A549 (cell line): ENCODE results near the gene NUP62. TPM values are rescaled to one million over a fixed set of nuclear protein-coding genes. Genes with fewer than 3 reads are reported as not detected.
A peak's percentile ranks its signal among the peaks of the same experiment; 100 is the strongest.
"Not testable (repeated sequence)": the region's sequence is repeated elsewhere in the genome, so short reads cannot be mapped to it uniquely, and the experiment has no call there.

Experiments used
- ATAC-seq, 2 experiments: fragments of 200-7000 bp in 1 of 2; fragments of >200 bp in 1 of 2; cut with Nextera tagmentation in 1 of 2; cut with Tn5 transposase in 1 of 2; 3 replicates each; pipeline versions ENCODE4 v1.8.0 to v1.9.1; 2018 to 2020; ENCODE audit warnings: mild to moderate bottlenecking in 1 of 2, moderate library complexity in 1 of 2
- CTCF ChIA-PET: fragments of 300-600 bp; sonication (Branson Sonifier 250); formaldehyde crosslinking; extraction: SDS; loops from one replicate; lab custom pipeline; 2021; ENCODE audit warnings: antibody characterized with exemption, inconsistent platforms; lab: Yijun Ruan, JAX
- POLR2A ChIA-PET: fragments of 350-600 bp; formaldehyde crosslinking; extraction: SDS; loops from one replicate; lab custom pipeline; 2021; ENCODE audit warnings: antibody characterized with exemption, inconsistent platforms; lab: Yijun Ruan, JAX
- DNase-seq, 2 experiments: peaks; one replicate each; pipeline versions ENCODE4 v3.0.0 to v3.0.0-alpha.2; 2011 to 2016; ENCODE audit warnings: low read depth in 1 of 2, low spot score in 1 of 2
- FAIRE-seq: peaks from 2 replicates; lab custom pipeline; 2011; peaks lifted over from hg19 to GRCh38; lab: Jason Lieb, UNC
- H3K27ac ChIP-seq, 2 experiments: fragments of >200 bp; sonication (Bioruptor Twin); formaldehyde crosslinking; 3 replicates each; pipeline ENCODE4 v1.5.1; 2016 to 2017
- H3K4me1 ChIP-seq: fragments of >200 bp; sonication (Bioruptor Twin); formaldehyde crosslinking; 3 replicates; pipeline ENCODE4 v1.6.1; 2016
- H3K4me2 ChIP-seq: fragments of >200 bp; sonication (Bioruptor Twin); formaldehyde crosslinking; 3 replicates; pipeline ENCODE4 v1.6.1; 2016
- H3K4me3 ChIP-seq: fragments of >200 bp; sonication (Bioruptor Twin); formaldehyde crosslinking; 3 replicates; pipeline ENCODE4 v1.5.1; 2016
- H3K9me3 ChIP-seq: fragments of >200 bp; sonication (Bioruptor Twin); formaldehyde crosslinking; 3 replicates; pipeline ENCODE4 v1.6.1; 2016
- BCL3 ChIP-seq: fragments of >200 bp; sonication (Bioruptor Twin); formaldehyde crosslinking; IDR thresholded peaks from 3 replicates; pipeline ENCODE4 v1.6.1; 2016
- BHLHE40 ChIP-seq: IDR thresholded peaks from 2 replicates; pipeline ENCODE4 v1.6.1; 2012; ENCODE audit warnings: low read depth, low read length, inconsistent platforms
- CEBPB ChIP-seq, 2 experiments: fragments of >200 bp in 1 of 2; sonication (Bioruptor Twin) in 1 of 2; formaldehyde crosslinking in 1 of 2; IDR thresholded peaks; 2 replicates each; pipeline ENCODE4 v1.6.1; 2012 to 2016
- CTCF ChIP-seq: fragments of >200 bp; sonication (Bioruptor Twin); formaldehyde crosslinking; IDR thresholded peaks from 3 replicates; pipeline ENCODE4 v1.5.1; 2016
- FOSL2 ChIP-seq, 2 experiments: fragments of 450-650 bp in 1 of 2; fragments of >200 bp in 1 of 2; sonication (Bioruptor Twin) in 1 of 2; formaldehyde crosslinking; IDR thresholded peaks; 2 replicates each; pipeline versions ENCODE4 v1.5.0 to v1.6.1; 2016 to 2020; ENCODE audit warnings: mild to moderate bottlenecking in 1 of 2, moderate library complexity in 1 of 2
- GATA3 ChIP-seq: IDR thresholded peaks from 2 replicates; pipeline ENCODE4 v1.6.1; 2012; ENCODE audit warnings: borderline replicate concordance
- HDAC2 ChIP-seq: fragments of 200-600 bp; sonication (generic); IDR thresholded peaks from 2 replicates; pipeline ENCODE4 v1.6.1; 2016
- HEYL ChIP-seq: fragments of 250-450 bp; sonication (Bioruptor Pico); IDR thresholded peaks from 2 replicates; pipeline ENCODE4 v1.8.0; 2021; ENCODE audit warnings: mild to moderate bottlenecking, moderate library complexity
- HOXB13 ChIP-seq: fragments of 250-450 bp; sonication (Bioruptor Pico); IDR thresholded peaks from 2 replicates; pipeline ENCODE4 v1.5.0; 2020; ENCODE audit warnings: low read depth, mild to moderate bottlenecking, moderate library complexity
- KDM5A ChIP-seq: fragments of 200-600 bp; sonication (generic); IDR thresholded peaks from 2 replicates; pipeline ENCODE4 v1.6.1; 2016; ENCODE audit warnings: antibody characterized with exemption, mild to moderate bottlenecking
- NR3C1 ChIP-seq: fragments of >200 bp; sonication (Bioruptor Twin); formaldehyde crosslinking; IDR thresholded peaks from 3 replicates; pipeline ENCODE4 v1.6.1; 2017
- POLR2A ChIP-seq: IDR thresholded peaks from 2 replicates; pipeline ENCODE4 v1.6.1; 2012; ENCODE audit warnings: mild to moderate bottlenecking, low read length
- SMC3 ChIP-seq: fragments of >200 bp; sonication (Bioruptor Twin); formaldehyde crosslinking; IDR thresholded peaks from 3 replicates; pipeline ENCODE4 v1.6.1; 2018; ENCODE audit warnings: inconsistent platforms
- TFCP2L1 ChIP-seq: fragments of 250-450 bp; sonication (Bioruptor Pico); IDR thresholded peaks from 2 replicates; pipeline ENCODE4 v1.5.0; 2021; ENCODE audit warnings: mild to moderate bottlenecking
- TP53 ChIP-seq: fragments of 250-450 bp; sonication (Bioruptor Pico); IDR thresholded peaks from 2 replicates; pipeline ENCODE4 v1.5.0; 2021; ENCODE audit warnings: mild to moderate bottlenecking, moderate library complexity
- ZC3H11A ChIP-seq: fragments of 450-650 bp; IDR thresholded peaks from 2 replicates; pipeline ENCODE4 v1.6.1; 2014; ENCODE audit warnings: antibody characterized with exemption, mild to moderate bottlenecking
- ZFP36 ChIP-seq: fragments of 450-650 bp; IDR thresholded peaks from 2 replicates; pipeline ENCODE4 v1.6.1; 2014; ENCODE audit warnings: borderline replicate concordance; ENCODE audit not compliant: partially characterized antibody
- WGBS: methylation state at CpG from one replicate; pipeline ENCODE4 v1.1.6; 2017; ENCODE audit errors: missing lambda C conversion rate; 5-methylcytosine and 5-hydroxymethylcytosine counted together
- polyA plus RNA-seq, 4 experiments: library from polyadenylated mRNA; depleted of rRNA in 3 of 4; stranded (reverse); fragments of >200 nt; fragmentation: RNase III in 1 of 4; extraction: RNeasy Plus Mini Kit Qiagen cat#74134 plus additional on column Dnase treatment in 1 of 4; gene quantifications; 2 replicates in 3 of 4; 3 replicates in 1 of 4; pipeline ENCODE4 v1.2.3, GENCODE V29; 2011 to 2017

The NUP62 gene
- polyA plus RNA-seq, 2 of the 4 experiments (the other 2 are of a cell fraction): 21.4 to 83.9 TPM

- no peak for ATAC-seq
- no peak for FAIRE-seq
- Histone ChIP-seq H3K9me3 (no peaks in the 10 kb centered on the region), H3K4me3 (no peak overlapping the region), H3K4me2 (no peak overlapping the region), H3K4me1 (no peaks in the 10 kb centered on the region), H3K27ac (no peak overlapping the region)
- ChIA-PET CTCF (interaction anchor here (0.6 to 10.7 kb wide), 10 partner anchors 8 to 186 kb away, joined by 3 to 121 read pairs (median 5); no protein-coding TSS in a partner anchor), POLR2A (no interaction called here)
- TF ChIP-seq FOSL2 (IDR thresholded peaks at IDR 0.05): no peak
- no peak for TF ChIP-seq FOSL2 (CRISPR knock-in tag; IDR thresholded peaks at IDR 0.05)
- no peak for TF ChIP-seq SMC3
- TF ChIP-seq BHLHE40: no peak
- TF ChIP-seq HEYL (CRISPR knock-in tag): no peak
- no peak for TF ChIP-seq GATA3
- TF ChIP-seq KDM5A: no peak
- no peak for TF ChIP-seq ZFP36
- TF ChIP-seq HOXB13 (CRISPR knock-in tag): no peak
- TF ChIP-seq TFCP2L1 (CRISPR knock-in tag): no peak
- no peak for TF ChIP-seq POLR2A
- TF ChIP-seq ZC3H11A: no peak
- DNase-seq: no peak
- WGBS: 84% methylated on average over 7 of the region's 11 CpGs
Observed at GRCh38 chr19:49949742-49950589, 20.7 kb upstream of the NUP62 start.

GRCh38 chr19:49946415-49946814 is 17.1 kb upstream of the NUP62 start:
- peak in 1 of 2 experiments; percentile 47; a peak in 2 of 6 replicates for ATAC-seq
- WGBS: 45% methylated on average over 8 of the region's 8 CpGs
- no peak overlapping the region for H3K27ac ChIP-seq
- no peak overlapping the region for H3K4me3 ChIP-seq
- DNase-seq: no peak
- ChIA-PET CTCF (interaction anchor here (1.7 to 10.7 kb wide), 2 partner anchors 10 to 100 kb away, joined by 3 to 121 read pairs; no protein-coding TSS in a partner anchor), POLR2A (no interaction called here)
- FAIRE-seq: no peak
- TF ChIP-seq HDAC2 (no peak), CEBPB (IDR thresholded peaks at IDR 0.05) (no peak), NR3C1 (no peak), BCL3 (no peak)
- H3K4me2 ChIP-seq: no peak overlapping the region
- H3K4me1 ChIP-seq: peaks cover 11% of the 10 kb centered on the region; the same call in 2 of the 3 replicates
- no peaks in the 10 kb centered on the region for H3K9me3 ChIP-seq

- CTCF ChIA-PET: interaction anchor here (0.7 to 10.7 kb wide), 4 partner anchors 8 to 102 kb away, joined by 3 to 121 read pairs (median 3); no protein-coding TSS in a partner anchor
- H3K4me3 ChIP-seq, ATAC-seq, H3K27ac ChIP-seq, DNase-seq, POLR2A ChIA-PET, H3K4me2 ChIP-seq, FAIRE-seq, H3K9me3 ChIP-seq: not testable (repeated sequence)
- H3K4me1 ChIP-seq: peaks cover 11% of the 10 kb centered on the region; the same call in 2 of the 3 replicates
- WGBS: 78% methylated on average over 5 of the region's 5 CpGs
Observed at GRCh38 chr19:49944567-49944966, 15.3 kb upstream of the NUP62 start.

- no peak for FAIRE-seq
- CTCF ChIA-PET: interaction anchor here (0.5 to 1.4 kb wide), 5 partner anchors 8 to 196 kb away, joined by 3 to 6 read pairs (median 4); no protein-coding TSS in a partner anchor
Observed at GRCh38 chr19:49940482-49940791, 11.1 kb upstream of the NUP62 start.

More at GRCh38 chr19:49940482-49940791, 11.1 kb upstream of the NUP62 start:
- H3K4me1 ChIP-seq: peaks cover 14% of the 10 kb centered on the region; the same call in 2 of the 3 replicates
- ATAC-seq (no peak), DNase-seq (no peak)
- no peak overlapping the region for H3K4me3 ChIP-seq
- no peaks in the 10 kb centered on the region for H3K9me3 ChIP-seq
- TF ChIP-seq HOXB13 (CRISPR knock-in tag) (no peak), TFCP2L1 (CRISPR knock-in tag) (no peak), CTCF (no peak), TP53 (CRISPR knock-in tag) (no peak)
- WGBS: 91% methylated on average over 5 of the region's 5 CpGs
- H3K27ac ChIP-seq: no peak overlapping the region
- POLR2A ChIA-PET: no interaction called here
- H3K4me2 ChIP-seq: no peak overlapping the region
